ENCODE data around the gene ARHGEF25. TPM values are rescaled to one million over a fixed set of nuclear protein-coding genes. Genes with fewer than 3 reads are reported as not detected.
"Not testable (repeated sequence)": the region's sequence is repeated elsewhere in the genome, so short reads cannot be mapped to it uniquely, and the experiment has no call there.

Gene ARHGEF25
- total RNA-seq, 1 donor = 48.4 TPM

DNA sequence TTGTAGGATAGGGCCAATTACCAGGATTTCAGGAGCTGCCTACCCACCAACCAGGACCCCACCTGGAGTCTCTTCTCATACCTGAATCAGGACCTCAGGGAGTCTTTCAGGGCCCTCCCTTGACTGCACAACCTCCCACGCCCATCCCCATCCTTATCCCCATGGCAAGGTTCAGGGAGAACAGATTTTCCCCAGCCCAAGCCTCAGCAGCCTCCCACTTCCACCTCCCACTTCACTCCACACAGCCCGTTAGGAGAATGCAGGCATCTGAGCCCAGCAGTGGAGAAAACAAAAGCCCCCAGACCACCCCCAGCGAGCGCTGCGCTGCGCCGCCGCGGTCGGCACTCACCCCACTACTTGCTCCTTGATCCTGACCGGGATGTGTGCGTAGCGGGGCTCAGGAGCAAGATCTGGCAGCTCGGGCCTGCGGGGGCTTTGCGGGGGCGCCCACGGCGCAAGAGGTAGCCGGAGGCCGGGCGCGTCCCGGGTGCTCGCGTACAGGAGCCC is 20.4 kb downstream of the ARHGEF25 start:
- TF ChIP-seq, protein P1, sequence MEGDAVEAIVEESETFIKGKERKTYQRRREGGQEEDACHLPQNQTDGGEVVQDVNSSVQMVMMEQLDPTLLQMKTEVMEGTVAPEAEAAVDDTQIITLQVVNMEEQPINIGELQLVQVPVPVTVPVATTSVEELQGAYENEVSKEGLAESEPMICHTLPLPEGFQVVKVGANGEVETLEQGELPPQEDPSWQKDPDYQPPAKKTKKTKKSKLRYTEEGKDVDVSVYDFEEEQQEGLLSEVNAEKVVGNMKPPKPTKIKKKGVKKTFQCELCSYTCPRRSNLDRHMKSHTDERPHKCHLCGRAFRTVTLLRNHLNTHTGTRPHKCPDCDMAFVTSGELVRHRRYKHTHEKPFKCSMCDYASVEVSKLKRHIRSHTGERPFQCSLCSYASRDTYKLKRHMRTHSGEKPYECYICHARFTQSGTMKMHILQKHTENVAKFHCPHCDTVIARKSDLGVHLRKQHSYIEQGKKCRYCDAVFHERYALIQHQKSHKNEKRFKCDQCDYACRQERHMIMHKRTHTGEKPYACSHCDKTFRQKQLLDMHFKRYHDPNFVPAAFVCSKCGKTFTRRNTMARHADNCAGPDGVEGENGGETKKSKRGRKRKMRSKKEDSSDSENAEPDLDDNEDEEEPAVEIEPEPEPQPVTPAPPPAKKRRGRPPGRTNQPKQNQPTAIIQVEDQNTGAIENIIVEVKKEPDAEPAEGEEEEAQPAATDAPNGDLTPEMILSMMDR (IDR thresholded peaks at IDR 0.05; ENCODE audit: insufficient read depth, low read depth, low read length) = no peak
- H3K4me3 ChIP-seq (ENCODE audit: low read depth, low read length) = no peak overlapping the region

DNA sequence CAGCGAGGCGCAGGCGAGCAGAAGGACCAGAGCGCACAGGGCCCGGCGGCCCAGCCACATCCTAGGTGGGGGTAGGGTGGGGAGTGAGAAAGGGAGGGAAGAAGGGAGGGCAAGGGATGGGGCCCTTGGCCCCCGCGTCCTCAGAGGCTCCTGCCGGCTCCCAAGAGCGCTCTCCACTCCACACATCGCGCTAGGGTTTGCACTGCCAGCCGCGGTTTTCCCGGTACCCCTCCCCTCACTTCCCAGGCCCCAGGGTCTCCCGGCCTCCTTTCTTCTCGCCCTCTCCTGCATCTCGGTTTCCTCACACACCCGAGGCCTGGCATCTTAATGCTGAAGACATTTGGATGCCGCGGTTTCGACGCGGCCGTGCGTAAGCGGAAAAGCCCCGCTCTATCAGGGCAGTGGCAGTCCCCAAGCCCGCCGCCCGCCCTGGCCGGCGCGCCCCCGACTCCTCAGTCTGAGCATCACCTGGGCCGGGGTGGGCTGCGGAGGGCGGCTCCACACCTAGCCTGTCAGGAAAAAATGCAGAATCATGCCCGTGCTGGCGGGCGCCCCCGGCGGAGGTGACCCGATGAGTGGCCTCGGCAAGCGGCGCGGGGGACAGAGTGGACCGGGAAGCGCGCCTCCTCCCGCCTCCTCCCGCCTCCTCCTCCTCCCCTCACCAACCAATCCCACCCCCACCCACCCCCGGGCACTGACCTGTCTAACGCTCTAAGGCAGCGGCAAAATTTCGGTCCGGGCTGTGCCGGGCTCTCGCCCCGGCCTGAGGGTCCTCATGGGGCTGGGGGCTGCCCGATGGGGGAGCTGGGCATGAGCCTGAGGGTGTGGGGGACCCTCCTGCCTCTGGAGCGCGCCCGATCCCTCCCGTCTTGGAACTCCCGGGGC is 21.1 kb downstream of the ARHGEF25 start:
- H3K4me3 ChIP-seq (ENCODE audit: low read depth, low read length) = peak overlapping the region; percentile 60
- DNase-seq (ENCODE audit: low read depth) = no peak
- TF ChIP-seq, protein P1 (IDR thresholded peaks at IDR 0.05; ENCODE audit: insufficient read depth, low read depth, low read length) = no peak

More for the DNA sequence above, 20.4 kb downstream of the ARHGEF25 start:
- DNase-seq (ENCODE audit: low read depth) = no peak

DNA sequence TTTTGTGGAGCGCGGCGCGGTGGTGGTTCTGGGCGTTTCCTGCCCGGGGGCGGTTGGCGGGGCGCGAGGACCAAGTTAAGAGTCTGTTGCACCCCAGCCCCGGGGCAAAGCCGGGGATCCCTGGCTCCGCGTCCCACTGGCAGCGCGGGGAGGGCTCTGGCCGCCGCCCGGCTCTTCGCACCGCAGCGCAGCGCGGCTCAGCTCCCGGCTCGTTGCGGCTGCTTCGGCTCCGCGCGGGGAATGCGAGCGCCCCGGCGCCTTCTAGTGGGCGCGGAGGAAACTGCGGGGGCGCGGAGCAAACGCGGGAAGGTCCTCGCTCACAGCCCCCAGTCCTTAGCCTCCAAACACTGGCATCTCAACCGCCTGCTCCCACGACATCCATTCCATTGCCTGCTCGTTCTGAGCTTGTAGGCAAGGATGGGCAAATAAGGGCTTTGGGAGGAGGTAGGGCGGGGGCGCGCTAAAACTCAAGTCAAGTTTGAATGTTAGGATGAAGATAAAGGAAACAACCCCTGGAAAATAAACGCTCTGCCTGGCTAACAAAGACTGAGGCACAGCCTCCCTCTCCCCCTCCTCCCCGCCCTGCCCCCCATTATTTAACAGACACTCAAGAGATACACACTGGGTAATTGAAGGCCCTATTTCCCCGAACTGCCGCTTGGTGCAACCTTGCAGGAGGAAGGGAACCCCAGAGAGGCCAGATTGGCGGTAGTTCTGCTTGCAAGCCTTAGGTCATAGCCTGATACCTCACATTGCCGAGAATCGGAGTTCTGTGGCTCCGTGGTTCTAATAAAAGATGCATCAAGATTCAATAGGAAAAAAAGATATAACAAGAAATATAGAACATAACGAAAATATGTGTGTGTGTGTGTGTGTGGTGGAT is 22.0 kb downstream of the ARHGEF25 start, which contains the start of gene B4GALNT1:
B4GALNT1 (minus strand) TSS at position 244 of the 883 bp plus-strand sequence. CDS start 1,069 bp downstream, outside the sequence.
- TF ChIP-seq, protein P1 (IDR thresholded peaks at IDR 0.05; ENCODE audit: insufficient read depth, low read depth, low read length) = peak; percentile 85
- peak; percentile 52 for DNase-seq (ENCODE audit: low read depth)
- H3K4me3 ChIP-seq (ENCODE audit: low read depth, low read length) = peak within 1 kb of the TSS; percentile 60

DNA sequence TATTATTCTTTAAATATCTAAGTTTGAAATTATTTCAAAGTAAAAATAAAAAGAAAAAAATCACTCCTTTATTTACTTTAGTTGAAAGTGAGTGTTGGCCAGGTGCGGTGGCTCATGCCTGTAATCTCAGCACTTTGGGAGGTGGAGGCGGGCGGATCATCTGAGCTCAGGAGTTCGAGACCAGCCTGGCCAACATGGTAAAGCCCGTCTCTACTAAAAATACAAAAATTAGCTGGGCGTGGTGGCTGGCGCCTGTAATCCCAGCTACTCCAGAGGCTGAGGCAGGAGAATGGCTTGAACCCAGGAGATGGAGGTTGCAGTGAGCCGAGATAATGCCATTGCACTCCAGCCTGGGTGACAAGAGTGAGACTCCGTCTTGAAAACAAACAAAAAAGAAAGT is 25.5 kb downstream of the ARHGEF25 start:
- H3K4me3 ChIP-seq (ENCODE audit: low read depth, low read length); DNase-seq (ENCODE audit: low read depth): not testable (repeated sequence)

DNA sequence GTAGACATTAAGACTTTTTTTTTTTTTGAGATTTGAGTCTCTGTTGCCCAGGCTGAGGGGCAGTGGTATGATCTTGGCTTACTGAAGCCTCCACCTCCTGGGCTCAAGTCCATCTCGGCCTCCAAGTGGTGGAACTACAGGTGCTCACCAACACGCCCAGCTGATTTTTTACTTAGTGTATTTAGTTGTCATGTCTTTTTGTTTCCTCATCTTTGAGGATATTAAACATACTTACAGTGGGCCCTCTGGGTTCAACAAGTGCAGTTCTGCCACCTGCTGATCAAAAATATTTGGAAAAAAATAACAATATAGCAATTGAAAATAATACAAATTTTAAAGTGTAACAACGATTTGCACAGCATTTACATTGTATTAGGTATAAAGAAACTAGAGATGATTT is 26.1 kb downstream of the ARHGEF25 start:
- no peak overlapping the region for H3K4me3 ChIP-seq (ENCODE audit: low read depth, low read length)
- TF ChIP-seq, protein P1 (IDR thresholded peaks at IDR 0.05; ENCODE audit: insufficient read depth, low read depth, low read length) = no peak
- no peak for DNase-seq (ENCODE audit: low read depth)

DNA sequence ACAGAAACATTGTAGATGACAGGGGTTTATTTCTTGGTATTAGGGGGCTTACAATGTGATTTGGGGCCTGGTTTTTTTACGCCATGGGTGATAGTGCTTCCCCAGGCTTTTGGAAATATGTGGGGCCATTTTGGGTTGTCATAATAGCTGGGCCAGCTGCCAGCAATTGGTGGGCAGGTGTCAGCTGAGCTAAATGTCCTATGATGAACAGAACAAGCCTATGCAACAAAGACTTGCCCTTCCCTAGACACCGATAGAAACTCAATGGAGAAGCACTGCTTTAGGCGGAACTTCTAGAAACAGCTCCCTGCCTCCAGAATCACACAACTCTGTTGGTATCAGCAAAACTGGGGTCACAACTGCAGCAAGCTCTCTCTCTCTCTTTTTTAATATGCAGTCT is 26.9 kb downstream of the ARHGEF25 start:
- H3K4me3 ChIP-seq (ENCODE audit: low read depth, low read length) = no peak overlapping the region
- DNase-seq (ENCODE audit: low read depth) = no peak
- TF ChIP-seq, protein P1 (IDR thresholded peaks at IDR 0.05; ENCODE audit: insufficient read depth, low read depth, low read length) = no peak

All from fibroblast of villous mesenchyme (primary cell).